C4-2B (cell line): ENCODE results near the gene C10orf90.

Experiments used
- H3K27ac ChIP-seq: fragments of 450-650 bp; 2 replicates; pipeline ENCODE4 v1.5.1; 2017
- ZFX ChIP-seq: fragments of 450-650 bp; IDR thresholded peaks from 2 replicates; pipeline ENCODE4 v1.6.1; 2017
- TF ChIP-seq, protein P1 (sequence below): fragments of 450-650 bp; conservative IDR thresholded peaks from 2 replicates; pipeline ENCODE4 v1.5.1; 2017; ENCODE audit warnings: mild to moderate bottlenecking

The C10orf90 gene

DNA sequence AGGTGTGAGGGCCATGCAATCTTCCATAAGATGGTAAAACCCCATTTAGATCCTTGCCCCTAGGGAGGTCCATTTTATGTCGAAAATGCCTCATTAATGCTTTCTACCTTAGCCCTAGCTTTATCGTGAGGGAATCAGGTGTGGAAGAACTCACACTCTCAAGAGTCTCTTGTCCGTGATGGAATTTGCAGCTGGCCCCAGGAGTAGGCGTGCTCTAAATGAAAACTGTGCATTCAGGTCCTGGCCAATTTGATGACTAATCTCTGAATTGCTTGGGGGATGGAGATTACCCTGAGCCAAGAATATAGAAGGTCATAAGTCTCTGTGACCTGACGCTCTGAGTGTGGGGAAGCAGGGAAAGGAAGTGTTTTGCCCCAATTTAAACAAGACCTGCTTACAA lies 6.6 kb downstream of the C10orf90 start:
- H3K27ac ChIP-seq: no peak overlapping the region
- no peak for TF ChIP-seq ZFX
- TF ChIP-seq, protein P1, sequence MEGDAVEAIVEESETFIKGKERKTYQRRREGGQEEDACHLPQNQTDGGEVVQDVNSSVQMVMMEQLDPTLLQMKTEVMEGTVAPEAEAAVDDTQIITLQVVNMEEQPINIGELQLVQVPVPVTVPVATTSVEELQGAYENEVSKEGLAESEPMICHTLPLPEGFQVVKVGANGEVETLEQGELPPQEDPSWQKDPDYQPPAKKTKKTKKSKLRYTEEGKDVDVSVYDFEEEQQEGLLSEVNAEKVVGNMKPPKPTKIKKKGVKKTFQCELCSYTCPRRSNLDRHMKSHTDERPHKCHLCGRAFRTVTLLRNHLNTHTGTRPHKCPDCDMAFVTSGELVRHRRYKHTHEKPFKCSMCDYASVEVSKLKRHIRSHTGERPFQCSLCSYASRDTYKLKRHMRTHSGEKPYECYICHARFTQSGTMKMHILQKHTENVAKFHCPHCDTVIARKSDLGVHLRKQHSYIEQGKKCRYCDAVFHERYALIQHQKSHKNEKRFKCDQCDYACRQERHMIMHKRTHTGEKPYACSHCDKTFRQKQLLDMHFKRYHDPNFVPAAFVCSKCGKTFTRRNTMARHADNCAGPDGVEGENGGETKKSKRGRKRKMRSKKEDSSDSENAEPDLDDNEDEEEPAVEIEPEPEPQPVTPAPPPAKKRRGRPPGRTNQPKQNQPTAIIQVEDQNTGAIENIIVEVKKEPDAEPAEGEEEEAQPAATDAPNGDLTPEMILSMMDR: no peak

DNA sequence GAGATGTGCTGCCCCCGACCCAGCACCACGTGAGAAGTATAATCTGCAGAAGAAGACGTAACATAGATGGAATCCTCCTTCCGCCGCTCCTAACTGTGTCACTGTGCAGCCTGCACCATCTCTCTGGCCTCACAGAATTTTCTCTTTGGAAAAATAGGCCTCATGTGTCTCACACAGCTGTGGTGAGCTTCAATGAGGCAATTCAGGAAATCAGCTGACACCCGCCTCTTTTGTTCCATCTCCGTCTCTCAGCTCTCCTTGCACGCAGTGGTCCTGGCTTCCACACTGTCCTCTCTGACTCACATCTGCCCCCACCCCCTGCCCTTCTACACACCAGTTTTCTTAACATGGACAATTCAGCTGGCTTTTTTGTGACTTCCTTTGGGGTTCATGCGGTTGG lies 7.2 kb downstream of the C10orf90 start:
- TF ChIP-seq, protein P1: no peak
- TF ChIP-seq ZFX: no peak
- H3K27ac ChIP-seq: no peak overlapping the region

DNA sequence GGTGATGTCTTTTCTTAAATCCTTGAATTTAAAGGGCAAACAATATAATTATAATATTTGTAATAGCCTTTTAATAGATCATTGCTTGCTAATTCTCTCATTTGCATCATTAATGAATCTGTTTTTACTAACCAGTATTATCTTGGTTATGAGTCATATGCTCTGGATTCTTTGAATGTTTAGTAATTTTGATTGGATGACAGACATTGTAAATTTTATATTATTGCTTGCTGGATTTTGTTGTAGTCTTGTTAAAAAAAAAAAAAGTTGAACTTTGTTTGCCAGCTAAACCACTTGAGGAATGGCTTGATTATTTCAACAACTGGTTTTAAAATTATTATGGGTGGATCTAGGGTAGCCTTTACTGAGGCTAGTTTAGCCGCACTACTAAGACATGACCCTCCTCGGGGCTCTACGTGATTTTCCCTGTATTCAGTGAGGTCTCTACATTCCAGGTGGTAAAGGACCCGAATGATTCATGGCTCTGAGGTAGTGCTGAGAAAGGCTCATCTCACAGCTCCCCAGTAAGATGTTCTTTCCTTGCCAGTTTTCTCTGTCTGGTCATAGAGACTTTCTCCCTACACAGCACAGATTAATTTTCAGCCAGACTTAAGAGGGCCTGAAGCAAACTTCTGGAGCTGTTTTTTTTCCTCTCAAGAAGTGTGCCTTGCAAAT lies 8.5 kb downstream of the C10orf90 start:
- H3K27ac ChIP-seq: no peak overlapping the region
- TF ChIP-seq, protein P1: no peak
- TF ChIP-seq ZFX: no peak

DNA sequence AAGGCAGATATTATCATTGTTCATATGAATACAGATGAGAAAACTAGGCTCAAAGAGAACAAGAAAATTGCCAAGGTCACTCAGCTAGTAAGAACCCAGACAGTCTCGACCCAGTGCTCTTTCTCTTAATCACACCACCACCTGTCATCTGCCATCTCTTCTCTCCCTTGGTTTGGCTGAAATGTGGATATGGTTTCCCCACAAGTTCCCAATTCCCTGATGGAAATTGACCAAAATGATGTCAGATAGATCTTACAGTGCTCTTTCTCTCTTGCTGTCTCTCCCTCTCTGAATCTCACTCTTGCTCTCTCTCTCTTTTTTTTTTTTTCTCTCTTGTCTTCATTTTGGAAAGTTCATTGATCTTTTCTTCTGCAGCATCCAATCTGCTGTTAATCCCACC lies 9.1 kb downstream of the C10orf90 start:
- TF ChIP-seq, protein P1: no peak
- TF ChIP-seq ZFX: no peak
- no peak overlapping the region for H3K27ac ChIP-seq

DNA sequence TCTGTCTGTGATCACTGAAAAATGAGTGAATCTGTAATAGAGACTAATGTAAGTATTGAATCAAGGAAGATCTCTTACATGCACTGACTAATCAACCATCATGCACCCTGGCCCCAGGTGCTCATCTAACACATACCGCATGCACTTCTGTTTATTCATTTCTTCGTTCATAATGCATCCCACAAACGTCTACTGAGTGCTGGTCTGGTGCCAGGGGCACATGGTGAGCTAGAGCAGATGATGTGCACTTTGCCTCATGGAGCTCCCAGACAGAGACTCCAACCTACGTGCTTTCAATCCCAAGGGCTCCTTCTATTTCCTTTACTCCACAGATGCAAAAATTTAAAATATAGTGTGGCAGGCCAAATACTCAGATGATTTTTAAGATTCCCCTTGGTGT lies 10.7 kb downstream of the C10orf90 start:
- no peak for TF ChIP-seq ZFX
- TF ChIP-seq, protein P1: no peak
- H3K27ac ChIP-seq: no peak overlapping the region

DNA sequence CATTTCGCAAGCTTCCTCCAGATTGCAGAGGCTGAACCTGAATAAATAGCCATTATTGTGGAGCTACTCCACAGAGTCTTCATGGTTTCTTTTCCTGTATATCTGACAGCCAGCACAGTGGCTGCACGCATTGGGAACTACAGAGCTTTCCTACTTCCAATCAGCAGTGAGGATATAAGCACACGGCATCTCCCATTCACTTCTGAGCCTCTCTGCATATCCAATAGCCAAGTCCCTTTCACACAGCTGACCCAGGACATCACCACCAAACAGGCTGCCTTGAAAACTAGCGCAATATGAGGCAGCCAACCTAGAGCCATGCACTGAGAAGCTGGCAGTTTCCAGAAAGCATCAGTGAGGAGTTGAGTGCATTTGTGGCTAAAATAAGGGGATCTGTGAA lies 11.6 kb downstream of the C10orf90 start:
- no peak overlapping the region for H3K27ac ChIP-seq
- TF ChIP-seq, protein P1: no peak

DNA sequence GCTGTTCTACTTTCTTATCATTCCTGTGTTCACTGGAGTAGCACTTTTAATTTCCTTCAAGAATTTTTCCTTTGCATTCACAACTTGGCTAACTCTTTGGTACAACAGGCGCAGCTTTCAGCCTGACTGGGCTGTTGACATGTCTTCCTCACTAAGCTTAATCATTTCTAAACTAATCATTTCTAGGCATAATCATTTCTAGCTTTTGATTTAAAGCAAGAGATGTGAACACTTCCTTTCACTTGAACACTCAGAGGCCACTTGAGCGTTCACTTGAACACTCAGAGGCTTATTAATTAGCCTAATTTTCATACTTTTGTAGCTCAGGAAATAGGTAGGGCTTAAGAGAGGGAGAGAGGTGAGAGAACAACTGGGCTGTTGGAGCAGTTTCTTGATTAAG lies 15.9 kb downstream of the C10orf90 start:
- H3K27ac ChIP-seq: no peak overlapping the region
- no peak for TF ChIP-seq ZFX
- TF ChIP-seq, protein P1: no peak
